ENCODE results near the gene CYP2C18. TPM values are rescaled to one million over a fixed set of nuclear protein-coding genes. Genes with fewer than 3 reads are reported as not detected.

CYP2C18 gene
- total RNA-seq, 1 donor = not detected

DNA sequence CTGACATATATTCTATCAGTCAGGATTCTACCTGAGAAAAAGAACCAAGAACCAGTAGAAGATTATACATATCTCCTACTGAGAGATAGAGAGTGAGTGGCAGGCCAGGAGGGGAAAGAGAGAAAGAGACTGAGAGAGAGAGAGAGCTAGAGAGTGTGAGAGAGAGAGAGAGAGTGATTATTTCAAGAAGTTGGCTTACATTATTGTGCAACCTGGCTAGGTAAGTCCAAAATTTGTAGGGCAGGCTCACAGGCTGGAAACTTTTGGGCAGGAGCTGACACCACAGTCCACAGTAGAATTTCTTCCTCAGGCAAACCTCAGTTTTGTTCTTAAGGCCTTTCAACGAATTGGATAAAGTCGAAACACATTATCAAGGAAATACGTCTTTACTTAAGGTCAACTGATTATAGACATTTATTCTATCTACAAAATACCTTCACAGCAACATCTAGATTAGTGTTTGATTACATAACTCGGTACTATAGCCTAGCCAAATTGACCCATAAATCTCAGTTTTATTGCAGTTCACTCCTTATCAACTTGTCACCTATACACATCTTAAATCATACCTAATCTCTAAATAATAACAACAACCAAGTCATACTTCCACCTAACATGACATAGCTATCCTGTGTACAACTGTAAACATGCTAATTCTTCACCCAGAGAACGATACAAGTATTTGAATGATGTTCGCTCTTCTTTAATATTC is 17.0 kb upstream of the CYP2C18 start:
- Histone ChIP-seq H2AFZ (ENCODE audit: low read length) (no peak overlapping the region), H3K27ac (ENCODE audit: low read depth, low read length) (no peak overlapping the region), H3K27me3 (ENCODE audit: insufficient read depth, low read length) (no peaks in the 10 kb centered on the region), H3K4me3 (ENCODE audit: insufficient read depth, low read length) (no peak overlapping the region), H3K4me1 (ENCODE audit: insufficient read depth, low read length) (no peaks in the 10 kb centered on the region), H4K20me1 (ENCODE audit: insufficient read depth, low read length) (no peaks in the 10 kb centered on the region), H3K79me2 (ENCODE audit: insufficient read depth, low read length) (no peaks in the 10 kb centered on the region), H3K36me3 (ENCODE audit: insufficient read depth, low read length) (no peaks in the 10 kb centered on the region), H3K4me2 (ENCODE audit: insufficient read depth, low read length) (no peak overlapping the region), H3K9me3 (ENCODE audit: low read depth, low read length) (no peaks in the 10 kb centered on the region)
- DNase-seq (ENCODE audit: insufficient read length, low spot score, missing footprints) = peak; percentile 19
- TF ChIP-seq, protein P1, sequence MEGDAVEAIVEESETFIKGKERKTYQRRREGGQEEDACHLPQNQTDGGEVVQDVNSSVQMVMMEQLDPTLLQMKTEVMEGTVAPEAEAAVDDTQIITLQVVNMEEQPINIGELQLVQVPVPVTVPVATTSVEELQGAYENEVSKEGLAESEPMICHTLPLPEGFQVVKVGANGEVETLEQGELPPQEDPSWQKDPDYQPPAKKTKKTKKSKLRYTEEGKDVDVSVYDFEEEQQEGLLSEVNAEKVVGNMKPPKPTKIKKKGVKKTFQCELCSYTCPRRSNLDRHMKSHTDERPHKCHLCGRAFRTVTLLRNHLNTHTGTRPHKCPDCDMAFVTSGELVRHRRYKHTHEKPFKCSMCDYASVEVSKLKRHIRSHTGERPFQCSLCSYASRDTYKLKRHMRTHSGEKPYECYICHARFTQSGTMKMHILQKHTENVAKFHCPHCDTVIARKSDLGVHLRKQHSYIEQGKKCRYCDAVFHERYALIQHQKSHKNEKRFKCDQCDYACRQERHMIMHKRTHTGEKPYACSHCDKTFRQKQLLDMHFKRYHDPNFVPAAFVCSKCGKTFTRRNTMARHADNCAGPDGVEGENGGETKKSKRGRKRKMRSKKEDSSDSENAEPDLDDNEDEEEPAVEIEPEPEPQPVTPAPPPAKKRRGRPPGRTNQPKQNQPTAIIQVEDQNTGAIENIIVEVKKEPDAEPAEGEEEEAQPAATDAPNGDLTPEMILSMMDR (IDR thresholded peaks at IDR 0.05; ENCODE audit: extremely low read depth, low read depth, low read length) = no peak

DNA sequence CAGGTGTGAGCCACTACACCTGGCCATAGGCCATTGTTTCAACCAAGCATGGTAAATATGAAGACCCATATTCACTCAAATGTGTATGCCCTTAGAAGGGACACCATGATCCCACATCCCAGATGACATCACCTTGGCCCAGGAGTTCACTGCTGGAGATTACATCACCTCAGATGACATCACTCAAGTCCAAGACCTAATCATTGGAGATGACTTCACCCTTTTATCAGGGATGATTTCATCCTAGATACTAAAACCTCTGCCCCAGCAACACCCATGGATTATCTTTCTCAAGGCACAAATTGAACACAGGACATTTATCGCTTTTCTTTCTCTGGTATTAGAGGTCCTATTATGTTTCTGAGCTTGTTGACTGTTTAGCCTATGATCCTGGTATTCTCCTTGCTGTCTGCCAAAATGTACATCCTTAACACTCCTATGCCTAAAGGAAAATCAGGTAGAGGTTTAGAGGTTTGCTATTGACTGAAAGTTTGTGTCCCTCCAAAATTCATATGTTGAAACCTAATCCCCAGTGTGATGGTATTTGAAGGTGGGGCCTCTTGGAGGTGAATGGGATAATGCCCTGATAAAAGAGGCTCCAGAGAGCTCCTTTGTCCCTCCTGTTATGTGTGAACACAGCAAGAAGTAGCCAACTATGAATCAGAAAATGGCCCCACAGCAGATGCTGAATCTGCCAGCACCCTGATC is 9.8 kb upstream of the CYP2C18 start:
- H3K4me2 ChIP-seq (ENCODE audit: insufficient read depth, low read length) = no peak overlapping the region
- TF ChIP-seq, protein P1 (IDR thresholded peaks at IDR 0.05; ENCODE audit: extremely low read depth, low read depth, low read length) = no peak
- DNase-seq (ENCODE audit: insufficient read length, low spot score, missing footprints) = no peak

DNA sequence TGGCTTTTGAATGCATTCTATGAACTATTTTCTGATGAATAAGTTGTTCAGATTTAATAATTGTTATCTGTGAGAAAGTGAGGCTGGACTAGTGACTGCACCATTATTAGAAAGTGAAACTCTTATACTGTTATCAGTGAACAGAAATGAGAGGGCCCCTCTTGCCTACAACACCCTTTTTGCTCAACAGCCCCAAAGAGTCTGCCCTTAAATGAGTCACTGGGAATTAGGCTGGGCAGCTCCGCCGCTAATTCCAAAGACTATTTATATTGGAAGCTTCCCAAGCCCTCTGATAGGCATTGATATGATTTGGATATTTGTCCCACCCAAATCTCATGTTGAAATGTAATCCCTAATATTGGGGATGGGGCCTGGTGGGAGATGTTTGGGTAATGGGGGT is 7.0 kb upstream of the CYP2C18 start:
- TF ChIP-seq, protein P1 (IDR thresholded peaks at IDR 0.05; ENCODE audit: extremely low read depth, low read depth, low read length) = no peak
- Histone ChIP-seq H3K4me1 (ENCODE audit: insufficient read depth, low read length) (no peaks in the 10 kb centered on the region), H3K4me3 (ENCODE audit: insufficient read depth, low read length) (no peak overlapping the region), H3K27ac (ENCODE audit: low read depth, low read length) (no peak overlapping the region), H4K20me1 (ENCODE audit: insufficient read depth, low read length) (no peaks in the 10 kb centered on the region), H3K79me2 (ENCODE audit: insufficient read depth, low read length) (no peaks in the 10 kb centered on the region), H3K4me2 (ENCODE audit: insufficient read depth, low read length) (no peak overlapping the region), H3K36me3 (ENCODE audit: insufficient read depth, low read length) (no peaks in the 10 kb centered on the region), H3K27me3 (ENCODE audit: insufficient read depth, low read length) (no peaks in the 10 kb centered on the region), H2AFZ (ENCODE audit: low read length) (no peak overlapping the region), H3K9me3 (ENCODE audit: low read depth, low read length) (no peaks in the 10 kb centered on the region)
- no peak for DNase-seq (ENCODE audit: insufficient read length, low spot score, missing footprints)

More for the DNA sequence above, 9.8 kb upstream of the CYP2C18 start:
- no peaks in the 10 kb centered on the region for H4K20me1 ChIP-seq (ENCODE audit: insufficient read depth, low read length)
- H3K9me3 ChIP-seq (ENCODE audit: low read depth, low read length) = no peaks in the 10 kb centered on the region
- H3K4me1 ChIP-seq (ENCODE audit: insufficient read depth, low read length) = no peaks in the 10 kb centered on the region
- H3K79me2 ChIP-seq (ENCODE audit: insufficient read depth, low read length) = no peaks in the 10 kb centered on the region
- no peak overlapping the region for H2AFZ ChIP-seq (ENCODE audit: low read length)
- H3K27me3 ChIP-seq (ENCODE audit: insufficient read depth, low read length) = no peaks in the 10 kb centered on the region
- no peak overlapping the region for H3K4me3 ChIP-seq (ENCODE audit: insufficient read depth, low read length)
- no peaks in the 10 kb centered on the region for H3K36me3 ChIP-seq (ENCODE audit: insufficient read depth, low read length)
- H3K27ac ChIP-seq (ENCODE audit: low read depth, low read length) = no peak overlapping the region

DNA sequence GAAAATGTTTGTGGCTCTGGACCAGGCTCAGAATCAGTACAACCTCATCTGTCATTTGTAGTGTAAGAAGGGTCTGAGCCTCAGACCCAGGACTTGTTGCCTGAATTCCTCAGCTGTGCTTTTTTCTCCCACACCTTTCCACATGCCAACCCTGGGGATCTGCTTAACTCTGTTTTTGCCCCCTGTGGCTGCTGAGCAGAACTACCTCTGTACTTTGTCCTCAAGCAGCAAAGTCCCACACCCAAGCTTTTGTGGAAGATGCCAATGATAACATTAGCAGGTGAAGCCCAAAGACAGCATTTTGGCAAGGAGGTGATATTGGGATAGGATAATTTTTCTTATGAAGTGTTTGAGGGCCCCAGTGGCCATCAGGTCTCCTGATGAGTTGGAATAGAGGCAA is 5.8 kb upstream of the CYP2C18 start:
- Histone ChIP-seq H3K79me2 (ENCODE audit: insufficient read depth, low read length) (no peaks in the 10 kb centered on the region), H3K27ac (ENCODE audit: low read depth, low read length) (no peak overlapping the region), H3K4me2 (ENCODE audit: insufficient read depth, low read length) (no peak overlapping the region), H2AFZ (ENCODE audit: low read length) (no peak overlapping the region), H3K36me3 (ENCODE audit: insufficient read depth, low read length) (no peaks in the 10 kb centered on the region), H3K4me3 (ENCODE audit: insufficient read depth, low read length) (no peak overlapping the region), H3K9me3 (ENCODE audit: low read depth, low read length) (no peaks in the 10 kb centered on the region), H4K20me1 (ENCODE audit: insufficient read depth, low read length) (no peaks in the 10 kb centered on the region), H3K27me3 (ENCODE audit: insufficient read depth, low read length) (no peaks in the 10 kb centered on the region), H3K4me1 (ENCODE audit: insufficient read depth, low read length) (no peaks in the 10 kb centered on the region)
- DNase-seq (ENCODE audit: insufficient read length, low spot score, missing footprints) = no peak
- TF ChIP-seq, protein P1 (IDR thresholded peaks at IDR 0.05; ENCODE audit: extremely low read depth, low read depth, low read length) = no peak
